Sigmoid colon (tissue), 7 donors: Measurements from ENCODE around the gene UBE2QL1. TPM values are rescaled to one million over a fixed set of nuclear protein-coding genes. Genes with fewer than 3 reads are reported as not detected.

ENCODE experiments used
- DNase-seq: peaks from one replicate; pipeline ENCODE4 v3.0.0-alpha.2; 2019
- H3K27ac ChIP-seq, 4 donors: fragments of 200-600 bp; sonication (generic); one replicate each; pipeline ENCODE4 v1.5.1; 2016 to 2019; ENCODE audit warnings: mild to moderate bottlenecking in 1 of 4
- H3K27me3 ChIP-seq, 3 donors: fragments of 200-600 bp; sonication (generic); one replicate each; pipeline ENCODE4 v1.5.1; 2019; ENCODE audit warnings: mild to moderate bottlenecking in 1 of 3
- H3K36me3 ChIP-seq, 4 donors: fragments of 200-600 bp; sonication (generic); one replicate each; pipeline ENCODE4 v1.5.1; 2016 to 2019
- H3K4me1 ChIP-seq, 4 donors: fragments of 200-600 bp; sonication (generic); one replicate each; pipeline ENCODE4 v1.5.1; 2017 to 2019
- H3K4me3 ChIP-seq, 4 donors: fragments of 200-600 bp; sonication (generic); one replicate each; pipeline ENCODE4 v1.5.1; 2017 to 2019; ENCODE audit warnings: mild to moderate bottlenecking in 2 of 4, moderate library complexity in 1 of 4
- H3K9me3 ChIP-seq, 4 donors: fragments of 200-600 bp in 3 of 4; sonication (generic) in 3 of 4; one replicate each; pipeline versions ENCODE4 v1.5.1 to v1.6.1; 2013 to 2019
- CTCF ChIP-seq, 4 experiments: fragments of 450-650 bp in 3 of 4; fragments of 200-600 bp in 1 of 4; IDR thresholded peaks; one replicate each; pipeline ENCODE4 v1.5.1; 2016 to 2019; ENCODE audit warnings: antibody characterized with exemption in 4 of 4, mild to moderate bottlenecking in 3 of 4, moderate library complexity in 2 of 4
- EP300 ChIP-seq, 4 donors: sonication (generic); formaldehyde crosslinking; IDR thresholded peaks; one replicate each; pipeline ENCODE4 v1.6.1; 2017; ENCODE audit warnings: antibody characterized with exemption in 4 of 4
- POLR2A ChIP-seq, 2 donors: fragments of 450-650 bp; IDR thresholded peaks; one replicate each; pipeline ENCODE4 v1.6.1; 2016; ENCODE audit warnings: antibody characterized with exemption in 2 of 2, mild to moderate bottlenecking in 2 of 2, moderate library complexity in 2 of 2
- POLR2AphosphoS5 ChIP-seq, 4 donors: sonication (generic); formaldehyde crosslinking; IDR thresholded peaks; one replicate each; pipeline ENCODE4 v1.6.1; 2017; ENCODE audit warnings: antibody characterized with exemption in 4 of 4
- WGBS, 2 donors: extraction: QIAGEN DNeasy Blood & Tissue Kit; methylation state at CpG; one replicate each; pipeline ENCODE4 v1.1.7; 2013; 5-methylcytosine and 5-hydroxymethylcytosine counted together
- intact Hi-C: fragments of 100-400 bp; cut with DNase I; formaldehyde crosslinking; loops from one replicate; pipeline ENCODE4 v1.15.1; 2023
- polyA plus RNA-seq, 3 donors: library from polyadenylated mRNA; stranded (reverse); fragments of 200-250 nt; gene quantifications; one replicate each; pipeline ENCODE4 v1.2.3, GENCODE V29; 2013
- total RNA-seq, 4 donors: library from RNA; depleted of rRNA; stranded (reverse); fragments of >200 nt; gene quantifications; one replicate each; pipeline ENCODE4 v1.1.0, GENCODE V29; 2016
- donor health status: healthy with polysubstance abuse.
- donor health status: Bipolar disorder and iron deficiency.
- donor health status: healthy.

UBE2QL1 gene
- total and polyA plus RNA-seq, 7 donors = under 0.01 to 5.5 (median 3.6) TPM

DNA sequence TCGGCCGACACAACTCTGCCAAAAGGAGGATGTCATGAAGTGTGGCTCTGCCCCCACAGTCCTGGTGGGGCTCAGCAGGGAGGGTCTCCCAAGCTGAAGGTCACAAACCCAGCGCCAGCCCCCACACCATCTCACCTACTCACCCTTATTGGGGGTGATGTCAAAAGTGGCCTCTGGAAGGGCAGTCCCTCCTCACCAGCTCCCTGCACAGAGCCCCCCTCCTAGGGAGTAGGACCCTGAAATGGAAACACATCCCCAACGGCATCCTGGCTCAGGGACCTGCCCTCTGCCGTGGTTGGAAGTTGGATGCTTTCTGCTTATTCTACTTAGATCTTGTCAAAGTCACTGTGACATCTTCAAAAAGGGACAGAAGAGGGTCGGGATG, 94.7 kb downstream of the UBE2QL1 start:
- Histone ChIP-seq H3K4me1 (peaks cover 0 to 78% (median 71%) of the 10 kb centered on the region in 4 donors), H3K36me3 (no peaks in the 10 kb centered on the region), H3K27ac (peak overlapping the region in 1 of 4 donors; percentile 84), H3K27me3 (no peaks in the 10 kb centered on the region), H3K4me3 (no peak overlapping the region), H3K9me3 (no peaks in the 10 kb centered on the region)
- WGBS, 2 donors = 76 to 81% methylated on average over 6 of the region's 6 CpGs
- no peak for TF ChIP-seq POLR2AphosphoS5 (IDR thresholded peaks at IDR 0.05)
- TF ChIP-seq CTCF (IDR thresholded peaks at IDR 0.05) = no peak
- TF ChIP-seq EP300 (IDR thresholded peaks at IDR 0.05) = no peak
- TF ChIP-seq POLR2A (IDR thresholded peaks at IDR 0.05) = no peak
- DNase-seq = no peak
- intact Hi-C loops = no loop called here

DNA sequence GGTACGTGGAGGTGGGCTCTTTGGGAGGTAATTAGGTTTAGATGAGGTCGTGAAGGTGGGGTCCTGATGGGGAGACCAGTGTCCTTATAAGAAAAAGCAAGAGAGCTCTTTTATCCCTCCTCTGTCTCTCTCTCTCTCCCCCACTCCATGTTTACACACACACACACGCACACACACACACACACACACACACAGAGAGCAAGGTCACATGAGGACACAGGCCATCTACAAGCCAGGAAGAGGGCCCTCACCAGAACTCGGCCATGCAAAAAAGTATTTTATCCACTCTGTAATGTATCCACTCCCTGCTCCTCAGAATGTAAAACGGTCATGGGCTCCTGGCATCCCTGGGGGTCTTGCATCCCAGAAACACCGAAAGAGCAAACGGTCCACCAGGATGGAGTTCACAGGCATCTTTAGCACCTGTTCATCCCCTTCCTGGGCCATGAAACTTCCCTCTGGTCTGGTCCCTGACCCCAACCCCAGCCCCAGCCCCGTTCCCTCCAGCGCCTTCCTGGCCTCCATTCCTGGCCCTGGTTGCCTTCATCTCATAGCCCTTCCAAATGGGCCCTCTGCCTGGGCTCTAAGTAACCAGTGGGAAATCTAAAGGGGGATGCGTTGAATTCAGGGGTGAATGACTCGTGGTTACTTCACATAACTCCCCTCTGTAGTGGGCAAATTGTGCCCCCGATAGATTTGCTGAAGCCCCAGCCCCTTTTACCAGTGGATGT, 95.3 kb downstream of the UBE2QL1 start:
- TF ChIP-seq POLR2A (IDR thresholded peaks at IDR 0.05) (no peak), POLR2AphosphoS5 (IDR thresholded peaks at IDR 0.05) (no peak), CTCF (IDR thresholded peaks at IDR 0.05) (no peak), EP300 (IDR thresholded peaks at IDR 0.05) (no peak)
- H3K36me3 ChIP-seq = no peaks in the 10 kb centered on the region
- H3K9me3 ChIP-seq = no peaks in the 10 kb centered on the region
- peaks cover 0 to 83% (median 73%) of the 10 kb centered on the region in 4 donors for H3K4me1 ChIP-seq
- no peak overlapping the region for H3K4me3 ChIP-seq
- peak overlapping the region in 3 of 4 donors; percentile 17 to 95 (median 85) for H3K27ac ChIP-seq
- intact Hi-C loops = loop anchor here (2.0 kb wide), 1 partner anchor 95 kb away; the partner anchor contains the start of gene UBE2QL1
- 76 to 86% methylated on average over 12 of the region's 12 CpGs for WGBS, 2 donors
- no peak for DNase-seq
- no peaks in the 10 kb centered on the region for H3K27me3 ChIP-seq

Other genes starting within 250 kb of the UBE2QL1 start
- 10 to 100 TPM; 29.2 to 67.6 (median 37.3) TPM for gene MED10, start 70.3 kb upstream of the UBE2QL1 start, total RNA-seq
- gene MED10, start 70.3 kb upstream of the UBE2QL1 start, polyA plus RNA-seq = 10 to 100 TPM; 38.4 to 56.5 (median 46.2) TPM
- gene NSUN2, start 184.2 kb downstream of the UBE2QL1 start, total RNA-seq = 10 to 100 TPM; 29.3 to 45.4 (median 31.2) TPM
- gene NSUN2, start 184.2 kb downstream of the UBE2QL1 start, polyA plus RNA-seq = 10 to 100 TPM; 31.2 to 54.4 (median 32.8) TPM
- gene SRD5A1, start 184.6 kb downstream of the UBE2QL1 start, total RNA-seq = 1 to 10 TPM; 3.1 to 5.7 (median 3.6) TPM
- 10 to 100 TPM in 1 of 3 donors, 1 to 10 TPM in 2; 6.6 to 10.7 (median 9.5) TPM for gene SRD5A1, start 184.6 kb downstream of the UBE2QL1 start, polyA plus RNA-seq